ENCODE measurements around the gene CYP2J2. TPM values are rescaled to one million over a fixed set of nuclear protein-coding genes. Genes with fewer than 3 reads are reported as not detected.

Gene CYP2J2
- polyA plus RNA-seq, 1 donor from 2014 or later = not detected

- H3K36me3 ChIP-seq (ENCODE audit: insufficient read depth, low read length) = no peaks in the 10 kb centered on the region
- H4K20me1 ChIP-seq (ENCODE audit: insufficient read depth) = no peaks in the 10 kb centered on the region
- no peak overlapping the region for H3K4me3 ChIP-seq (ENCODE audit: low read length)
- H3K4me2 ChIP-seq (ENCODE audit: low read length) = no peak overlapping the region
- no peak for TF ChIP-seq CTCF (IDR thresholded peaks at IDR 0.05; ENCODE audit: poor library complexity, severe bottlenecking)
- TF ChIP-seq MXI1 (conservative IDR thresholded peaks at IDR 0.05; ENCODE audit: poor library complexity, severe bottlenecking) = no peak
- no peak for TF ChIP-seq TAF1 (IDR thresholded peaks at IDR 0.05; ENCODE audit: low read depth)
- no peak for TF ChIP-seq EP300 (conservative IDR thresholded peaks at IDR 0.05; ENCODE audit: poor library complexity, severe bottlenecking)
- TF ChIP-seq EZH2 (IDR thresholded peaks at IDR 0.05; ENCODE audit: borderline replicate concordance, insufficient read depth, low read length, poor library complexity, severe bottlenecking) = no peak
- no peak for TF ChIP-seq POLR2AphosphoS5 (IDR thresholded peaks at IDR 0.05)
- no peak for TF ChIP-seq RAD21 (conservative IDR thresholded peaks at IDR 0.05)
- TF ChIP-seq REST (IDR thresholded peaks at IDR 0.05; ENCODE audit: borderline replicate concordance) = no peak
- TF ChIP-seq SMC3 (conservative IDR thresholded peaks at IDR 0.05; ENCODE audit: poor library complexity) = no peak
- H3K27me3 ChIP-seq (ENCODE audit: insufficient read depth, low read depth, low read length) = no peaks in the 10 kb centered on the region
- H3K9me3 ChIP-seq (ENCODE audit: low read length) = no peaks in the 10 kb centered on the region
- H3K79me2 ChIP-seq (replicated peaks; ENCODE audit: insufficient read depth, low read length) = no peaks in the 10 kb centered on the region
- no peak overlapping the region for H3K9ac ChIP-seq (ENCODE audit: low read length)
- no peak overlapping the region for H3K27ac ChIP-seq (ENCODE audit: low read length)
- no peaks in the 10 kb centered on the region for H3K9me2 ChIP-seq (ENCODE audit: insufficient read depth, low read length)
- no peaks in the 10 kb centered on the region for H3F3A ChIP-seq (ENCODE audit: insufficient read depth, low read length, poor library complexity, severe bottlenecking)
- no peak overlapping the region for H2AFZ ChIP-seq (ENCODE audit: low read depth, low read length)
These were observed 19.2 kb upstream of the CYP2J2 start for GRCh38 chr1:59945790-59946189.

- Histone ChIP-seq H2AFZ (ENCODE audit: low read depth, low read length) (no peak overlapping the region), H3F3A (ENCODE audit: insufficient read depth, low read length, poor library complexity, severe bottlenecking) (no peaks in the 10 kb centered on the region), H3K4me2 (ENCODE audit: low read length) (no peak overlapping the region), H3K4me3 (ENCODE audit: low read length) (no peak overlapping the region), H3K9me2 (ENCODE audit: insufficient read depth, low read length) (no peaks in the 10 kb centered on the region), H3K27me3 (ENCODE audit: insufficient read depth, low read depth, low read length) (no peaks in the 10 kb centered on the region), H3K79me2 (replicated peaks; ENCODE audit: insufficient read depth, low read length) (no peaks in the 10 kb centered on the region), H4K20me1 (ENCODE audit: insufficient read depth) (no peaks in the 10 kb centered on the region), H3K36me3 (ENCODE audit: insufficient read depth, low read length) (no peaks in the 10 kb centered on the region), H3K27ac (ENCODE audit: low read length) (no peak overlapping the region), H3K9ac (ENCODE audit: low read length) (no peak overlapping the region), H3K9me3 (ENCODE audit: low read length) (no peaks in the 10 kb centered on the region)
- no peak for TF ChIP-seq MXI1 (conservative IDR thresholded peaks at IDR 0.05; ENCODE audit: poor library complexity, severe bottlenecking)
- TF ChIP-seq RAD21 (conservative IDR thresholded peaks at IDR 0.05) = no peak
- TF ChIP-seq EZH2 (IDR thresholded peaks at IDR 0.05; ENCODE audit: borderline replicate concordance, insufficient read depth, low read length, poor library complexity, severe bottlenecking) = no peak
- no peak for TF ChIP-seq SMC3 (conservative IDR thresholded peaks at IDR 0.05; ENCODE audit: poor library complexity)
- no peak for TF ChIP-seq CTCF (IDR thresholded peaks at IDR 0.05; ENCODE audit: poor library complexity, severe bottlenecking)
- TF ChIP-seq EP300 (conservative IDR thresholded peaks at IDR 0.05; ENCODE audit: poor library complexity, severe bottlenecking) = no peak
- no peak for TF ChIP-seq REST (IDR thresholded peaks at IDR 0.05; ENCODE audit: borderline replicate concordance)
- no peak for TF ChIP-seq TAF1 (IDR thresholded peaks at IDR 0.05; ENCODE audit: low read depth)
- TF ChIP-seq POLR2AphosphoS5 (IDR thresholded peaks at IDR 0.05) = no peak
These were observed 12.8 kb upstream of the CYP2J2 start for GRCh38 chr1:59939393-59939792.

All from neural cell (in vitro differentiated cells).